IPS-NIHi11 (cell line): ENCODE data around the gene SLC9A9.

Experiments used
- DNase-seq: peaks from one replicate; pipeline ENCODE4 v3.0.0; 2012; ENCODE audit warnings: mixed read lengths, low spot score

The SLC9A9 gene

GRCh38 chr3:143326983-143327778 lies 521.1 kb downstream of the SLC9A9 start:
- DNase-seq: no peak

DNA sequence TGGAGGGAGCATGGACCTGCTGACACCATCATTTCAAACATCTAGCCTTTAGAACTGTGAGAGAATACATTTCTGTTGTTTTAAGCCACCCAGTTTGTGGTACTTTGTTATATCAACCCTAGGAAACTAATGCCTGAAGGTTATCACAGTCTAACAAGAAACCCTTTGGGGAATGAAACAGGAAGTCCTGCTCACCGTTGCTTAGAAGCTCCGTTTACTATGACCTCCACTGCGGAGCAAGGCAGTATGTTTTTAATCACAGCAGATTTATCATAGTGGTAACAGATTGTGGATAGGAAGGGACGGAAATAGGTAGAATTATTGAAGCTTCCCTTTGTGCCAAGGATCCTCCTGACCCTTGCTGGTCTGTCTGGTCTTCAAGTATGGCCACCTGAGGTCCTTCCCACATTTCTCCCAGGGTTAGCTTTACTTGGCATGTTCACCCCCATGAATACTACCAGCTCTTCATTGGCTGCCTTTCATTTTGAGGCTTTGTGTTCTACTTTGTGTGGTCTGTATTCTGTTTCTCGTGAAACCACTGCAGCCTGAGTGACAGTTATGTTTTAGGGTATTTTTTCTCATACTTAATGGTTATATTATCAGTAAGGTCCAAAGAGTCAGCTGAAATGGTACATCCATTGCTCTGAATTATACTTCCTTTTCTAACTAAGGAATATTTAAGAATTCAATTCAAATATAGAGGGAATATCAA lies 527.1 kb downstream of the SLC9A9 start:
- no peak for DNase-seq

GRCh38 chr3:143315766-143316165 lies 532.5 kb downstream of the SLC9A9 start:
- no peak for DNase-seq

GRCh38 chr3:143314251-143315093 lies 533.8 kb downstream of the SLC9A9 start:
- no peak for DNase-seq

DNA sequence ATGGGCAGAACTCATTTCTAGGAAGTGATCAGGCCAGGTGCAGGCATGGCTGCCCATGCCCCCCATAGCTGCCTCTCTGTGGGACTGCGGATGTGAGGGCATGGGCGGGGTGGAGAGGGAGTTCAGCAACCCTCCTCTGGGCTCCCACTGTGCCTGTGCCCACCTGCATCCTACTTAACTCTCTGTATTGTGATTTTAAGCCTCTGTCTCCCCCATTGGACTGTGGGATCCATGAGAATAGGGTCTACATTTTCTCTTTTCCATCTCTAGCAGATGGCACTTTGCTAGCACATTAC lies 534.4 kb downstream of the SLC9A9 start:
- no peak for DNase-seq

- DNase-seq: no peak
Measured at GRCh38 chr3:143313025-143313892, 535.0 kb downstream of the SLC9A9 start.

DNA sequence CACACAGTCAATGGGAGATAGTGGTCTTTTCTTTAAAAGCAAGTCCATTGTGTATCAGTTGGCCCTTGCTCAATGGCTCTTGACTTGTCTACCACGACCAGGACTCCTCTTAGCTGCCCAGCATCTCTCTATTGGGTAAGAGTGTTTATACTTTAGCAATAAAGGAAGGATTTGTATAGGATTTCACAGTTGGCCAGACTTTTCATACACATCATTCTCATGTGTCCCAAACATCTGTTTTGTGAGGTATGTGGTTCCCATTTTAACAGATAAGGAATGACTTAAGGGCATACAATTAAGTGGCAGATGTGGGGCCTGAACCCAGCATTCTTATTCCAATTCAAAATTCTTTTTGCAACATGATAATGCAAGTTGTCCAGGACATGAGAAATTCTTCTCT lies 537.2 kb downstream of the SLC9A9 start:
- DNase-seq: no peak

DNA sequence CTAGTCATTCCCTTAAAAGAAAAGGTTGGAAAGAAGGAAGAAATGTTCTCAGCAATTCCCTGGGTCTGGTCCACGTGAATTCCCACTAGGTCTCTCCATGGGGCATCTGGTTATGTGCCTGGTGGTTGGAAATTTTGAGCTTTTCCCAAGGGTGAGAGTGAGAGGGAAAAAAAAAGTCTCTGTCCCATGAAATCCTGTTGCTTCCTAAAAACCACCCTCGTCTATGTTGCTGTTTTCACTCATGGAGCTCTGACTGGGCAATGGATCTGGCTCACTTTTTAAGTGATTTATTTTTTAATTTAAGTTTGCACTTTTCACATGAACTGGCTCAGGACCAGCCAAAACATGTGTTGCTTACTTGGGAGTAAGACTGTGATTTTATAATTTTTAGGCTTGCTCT lies 538.6 kb downstream of the SLC9A9 start:
- DNase-seq: no peak

GRCh38 chr3:143307613-143308183 lies 540.6 kb downstream of the SLC9A9 start:
- no peak for DNase-seq

GRCh38 chr3:143306407-143306806 lies 541.9 kb downstream of the SLC9A9 start:
- DNase-seq: no peak

GRCh38 chr3:143302638-143303171 lies 545.6 kb downstream of the SLC9A9 start:
- no peak for DNase-seq

DNA sequence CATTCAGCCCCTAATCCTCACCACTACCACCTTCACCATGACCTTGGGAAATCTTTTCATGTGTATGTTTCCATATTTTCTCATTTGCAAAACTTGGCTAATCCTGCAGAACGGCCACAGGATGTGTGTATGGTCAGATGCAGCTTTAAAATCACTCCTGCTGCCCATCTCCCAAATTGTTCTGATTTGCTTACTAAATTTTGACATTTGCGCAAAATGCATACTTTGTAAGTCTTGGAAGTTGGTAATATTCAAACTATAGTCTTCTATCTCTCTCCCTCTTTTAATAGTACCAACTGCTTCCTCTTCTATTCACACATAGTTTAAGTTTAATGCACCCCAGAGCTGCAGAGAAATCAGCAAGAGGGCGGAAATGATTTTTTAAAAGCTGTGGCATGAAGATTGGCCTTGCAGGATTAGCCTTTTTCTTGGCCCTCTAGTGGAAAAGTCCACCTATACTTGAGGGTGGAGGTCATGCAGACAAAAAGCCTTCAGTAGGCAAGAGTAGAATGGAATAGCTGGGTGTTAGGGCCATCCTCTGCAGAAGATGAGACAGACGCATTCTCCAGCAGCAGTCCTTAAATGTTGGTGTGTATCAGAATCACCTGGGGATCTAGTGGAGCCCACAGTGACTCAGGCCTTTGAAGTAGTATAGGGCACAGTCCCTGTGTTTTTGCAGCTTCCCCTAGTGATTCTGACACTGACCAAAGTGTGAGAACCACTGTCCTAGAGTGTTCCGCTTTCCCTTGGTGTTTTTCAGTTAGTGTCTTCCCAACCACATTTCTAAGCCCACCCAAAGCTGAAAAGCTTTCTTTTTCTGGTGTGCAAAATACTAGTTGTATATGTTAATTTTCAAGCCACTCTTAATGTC lies 547.0 kb downstream of the SLC9A9 start:
- no peak for DNase-seq

DNA sequence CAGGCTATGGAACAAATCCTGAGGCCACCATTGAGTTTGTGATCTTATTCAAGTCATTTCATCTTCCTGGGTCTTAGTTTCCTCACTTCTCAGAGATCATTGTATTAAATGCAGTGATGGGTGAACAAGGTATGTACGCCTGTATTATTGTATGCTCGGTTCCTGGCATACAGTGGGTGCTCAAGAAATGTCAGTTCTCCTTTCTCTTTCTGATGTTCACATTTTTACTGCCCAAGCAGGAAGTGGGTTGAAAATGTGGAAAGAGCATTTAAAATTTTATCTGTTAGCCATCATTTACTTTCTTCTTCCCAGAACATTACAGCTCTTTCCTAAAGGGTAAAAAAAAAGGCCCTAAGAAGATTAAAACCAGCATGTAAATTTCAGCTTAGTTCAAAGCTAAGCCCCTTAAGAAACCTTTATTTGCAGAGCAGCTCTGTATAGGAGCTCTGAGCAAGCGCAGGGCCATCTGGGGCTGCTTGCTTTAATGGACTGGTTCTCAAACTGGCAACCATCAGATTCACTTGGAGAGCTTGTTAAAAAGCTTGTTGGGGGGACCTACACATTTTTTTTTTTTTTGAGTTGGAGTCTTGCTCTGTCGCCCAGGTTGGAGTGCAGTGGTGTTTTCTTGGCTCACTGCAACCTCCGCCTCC lies 549.3 kb downstream of the SLC9A9 start:
- no peak for DNase-seq

- no peak for DNase-seq
Measured at GRCh38 chr3:143298380-143298779, 549.9 kb downstream of the SLC9A9 start.

GRCh38 chr3:143295201-143296080 lies 552.8 kb downstream of the SLC9A9 start:
- DNase-seq: no peak

DNA sequence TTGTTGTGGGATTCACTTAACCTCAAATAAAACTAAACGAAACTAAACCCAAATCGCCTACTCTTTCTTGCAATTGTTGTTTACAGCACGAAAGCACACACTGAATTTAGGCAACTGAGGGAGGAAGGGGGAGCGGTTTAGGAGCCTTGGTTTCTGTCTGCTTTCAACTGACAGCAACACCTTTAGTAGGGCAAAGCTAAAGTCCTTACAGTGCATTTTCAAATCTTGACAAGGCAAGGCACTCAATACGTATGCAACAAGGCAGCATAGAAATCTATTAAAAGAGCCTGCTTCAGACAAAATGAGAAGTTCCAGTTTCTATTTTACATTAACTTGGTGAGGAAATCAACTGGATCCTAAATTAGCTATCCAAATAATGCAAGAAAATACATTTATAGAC lies 554.1 kb downstream of the SLC9A9 start:
- DNase-seq: no peak

- no peak for DNase-seq
Measured at GRCh38 chr3:143291836-143292447, 556.3 kb downstream of the SLC9A9 start.

DNA sequence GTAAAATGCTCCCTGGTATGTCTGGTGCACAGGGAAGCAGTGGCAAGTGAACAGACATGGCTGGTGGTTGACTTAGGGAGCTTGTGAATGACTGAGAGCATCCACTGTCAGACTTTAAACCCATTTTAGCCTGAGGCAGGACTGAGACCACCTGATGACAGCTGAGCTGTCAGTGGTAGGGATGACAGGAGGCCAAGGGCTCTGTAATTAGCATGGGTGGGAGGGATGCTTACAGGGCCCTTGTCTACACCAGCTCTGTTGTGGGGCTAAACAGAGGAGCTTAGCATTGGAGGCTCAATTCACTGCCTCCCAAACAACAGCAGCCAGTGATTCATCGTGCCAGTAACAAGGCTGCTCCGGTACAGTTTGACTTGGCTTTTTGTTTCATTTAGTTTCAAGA lies 559.3 kb downstream of the SLC9A9 start:
- no peak for DNase-seq
